GM21526 (cell line): ENCODE measurements around the gene P2RX5.
"Not testable (repeated sequence)": the region's sequence is repeated elsewhere in the genome, so short reads cannot be mapped to it uniquely, and the experiment has no call there.

Experiments
- ATAC-seq: cut with Tn5 transposase; IDR thresholded peaks from one replicate; pipeline ENCODE4 v1.9.1; 2021; ENCODE audit warnings: moderate library complexity; ENCODE audit not compliant: unreplicated experiment, low FRiP score

The P2RX5 gene

GRCh38 chr17:3695723-3696411, at the start of gene P2RX5:
Gene P2RX5 (minus strand): TSS chr17:3696155. CDS start chr17:3696005, 150 bp downstream.
- no peak for ATAC-seq

- no peak for ATAC-seq
Observed at GRCh38 chr17:3745071-3745470, 49.1 kb upstream of the P2RX5 start.

- ATAC-seq, result no peak
Observed at GRCh38 chr17:3744014-3744413, 48.1 kb upstream of the P2RX5 start.

- ATAC-seq, result no peak
Observed at GRCh38 chr17:3740611-3741073, 44.7 kb upstream of the P2RX5 start.

GRCh38 chr17:3739422-3740124, 43.6 kb upstream of the P2RX5 start:
- no peak for ATAC-seq

GRCh38 chr17:3738562-3739295, 42.8 kb upstream of the P2RX5 start:
- ATAC-seq, result no peak

GRCh38 chr17:3735515-3735914, 39.6 kb upstream of the P2RX5 start:
- ATAC-seq, result no peak

GRCh38 chr17:3734911-3735276, 38.9 kb upstream of the P2RX5 start:
- not testable (repeated sequence) for ATAC-seq

GRCh38 chr17:3732210-3732621, 36.3 kb upstream of the P2RX5 start:
- ATAC-seq, result no peak

GRCh38 chr17:3730881-3731429, 35.0 kb upstream of the P2RX5 start:
- no peak for ATAC-seq

GRCh38 chr17:3729881-3730280, 33.9 kb upstream of the P2RX5 start:
- no peak for ATAC-seq

GRCh38 chr17:3728099-3728498, 32.1 kb upstream of the P2RX5 start:
- not testable (repeated sequence) for ATAC-seq

- no peak for ATAC-seq
Observed at GRCh38 chr17:3727041-3727440, 31.1 kb upstream of the P2RX5 start.

- no peak for ATAC-seq
Observed at GRCh38 chr17:3724378-3725077, 28.6 kb upstream of the P2RX5 start.

- ATAC-seq, result peak; percentile 70
Observed at GRCh38 chr17:3723556-3724377, 27.8 kb upstream of the P2RX5 start, which contains the start of gene HASPIN. Gene HASPIN (plus strand): TSS chr17:3723903. CDS start chr17:3723936, 33 bp downstream.

GRCh38 chr17:3723188-3723555, 27.2 kb upstream of the P2RX5 start:
- no peak for ATAC-seq

- no peak for ATAC-seq
Observed at GRCh38 chr17:3722716-3723115, 26.8 kb upstream of the P2RX5 start.

GRCh38 chr17:3719265-3719664, 23.3 kb upstream of the P2RX5 start:
- no peak for ATAC-seq

- no peak for ATAC-seq
Observed at GRCh38 chr17:3718201-3718600, 22.2 kb upstream of the P2RX5 start.

GRCh38 chr17:3715296-3715695, 19.3 kb upstream of the P2RX5 start:
- ATAC-seq, result no peak
